ENCODE results near the gene LPP.

Gene LPP

DNA sequence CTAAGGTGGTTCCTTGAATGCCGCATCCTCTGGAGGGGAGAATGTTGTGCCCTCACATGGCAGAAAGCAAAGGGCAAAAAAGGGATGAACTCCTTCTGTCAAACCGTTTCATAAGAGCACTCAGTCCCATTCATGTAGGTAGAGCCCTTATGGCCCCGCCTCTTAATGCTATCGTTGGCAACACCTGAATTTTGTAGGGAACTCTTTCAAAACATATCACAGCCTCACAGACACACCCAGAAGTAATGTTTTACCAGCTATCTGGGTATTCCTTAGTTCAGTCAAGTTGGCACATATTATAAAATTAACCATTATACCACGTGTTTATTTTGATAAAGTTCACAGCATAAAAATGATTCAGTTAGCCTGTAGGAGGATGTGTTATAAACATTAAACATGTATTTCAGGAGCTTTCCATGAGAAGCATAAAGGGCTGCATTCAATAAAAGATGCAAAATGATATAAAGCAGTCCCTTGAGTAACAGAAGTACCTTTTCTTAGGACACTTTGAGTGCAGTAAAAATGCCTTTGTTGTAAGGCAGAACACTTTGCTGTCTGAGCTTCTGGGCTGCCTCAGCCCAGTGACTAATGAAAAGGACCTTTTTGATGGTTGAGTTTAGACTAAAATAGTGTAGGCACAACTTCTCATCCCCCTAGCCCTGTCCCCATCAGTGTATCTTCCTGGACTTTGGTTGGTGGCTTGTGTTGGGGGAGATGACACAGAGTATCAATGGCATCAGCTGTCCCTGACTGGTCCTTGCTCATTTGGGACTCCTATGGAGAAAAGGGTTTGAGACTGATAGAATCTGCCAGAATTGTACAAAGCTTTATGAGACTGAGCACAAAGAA is 754.3 kb downstream of the LPP start:
- ATAC-seq (ENCODE audit: insufficient read depth, low read depth) = no peak
- Histone ChIP-seq H3K4me2 (ENCODE audit: insufficient read depth, low read length) (no peak overlapping the region), H3K27me3 (ENCODE audit: insufficient read depth, low read length, poor library complexity) (no peaks in the 10 kb centered on the region), H3K79me2 (ENCODE audit: insufficient read depth, low read length) (no peaks in the 10 kb centered on the region), H2AFZ (ENCODE audit: low read depth, low read length) (no peak overlapping the region), H4K20me1 (ENCODE audit: insufficient read depth, low read length) (no peaks in the 10 kb centered on the region), H3K9ac (ENCODE audit: low read depth, low read length) (no peak overlapping the region), H3K9me3 (ENCODE audit: insufficient read depth, low read length, severe bottlenecking) (no peaks in the 10 kb centered on the region), H3K27ac (ENCODE audit: low read length) (no peak overlapping the region), H3K36me3 (ENCODE audit: insufficient read depth, low read length) (no peaks in the 10 kb centered on the region), H3K4me3 (ENCODE audit: low read depth in 1 of 2, low read length in 2 of 2) (no peak overlapping the region), H3K4me1 (ENCODE audit: insufficient read depth, low read length) (no peaks in the 10 kb centered on the region)
- no peak for TF ChIP-seq EZH2 (IDR thresholded peaks at IDR 0.05; ENCODE audit: borderline replicate concordance, low read depth, low read length, severe bottlenecking)
- TF ChIP-seq, protein P1, sequence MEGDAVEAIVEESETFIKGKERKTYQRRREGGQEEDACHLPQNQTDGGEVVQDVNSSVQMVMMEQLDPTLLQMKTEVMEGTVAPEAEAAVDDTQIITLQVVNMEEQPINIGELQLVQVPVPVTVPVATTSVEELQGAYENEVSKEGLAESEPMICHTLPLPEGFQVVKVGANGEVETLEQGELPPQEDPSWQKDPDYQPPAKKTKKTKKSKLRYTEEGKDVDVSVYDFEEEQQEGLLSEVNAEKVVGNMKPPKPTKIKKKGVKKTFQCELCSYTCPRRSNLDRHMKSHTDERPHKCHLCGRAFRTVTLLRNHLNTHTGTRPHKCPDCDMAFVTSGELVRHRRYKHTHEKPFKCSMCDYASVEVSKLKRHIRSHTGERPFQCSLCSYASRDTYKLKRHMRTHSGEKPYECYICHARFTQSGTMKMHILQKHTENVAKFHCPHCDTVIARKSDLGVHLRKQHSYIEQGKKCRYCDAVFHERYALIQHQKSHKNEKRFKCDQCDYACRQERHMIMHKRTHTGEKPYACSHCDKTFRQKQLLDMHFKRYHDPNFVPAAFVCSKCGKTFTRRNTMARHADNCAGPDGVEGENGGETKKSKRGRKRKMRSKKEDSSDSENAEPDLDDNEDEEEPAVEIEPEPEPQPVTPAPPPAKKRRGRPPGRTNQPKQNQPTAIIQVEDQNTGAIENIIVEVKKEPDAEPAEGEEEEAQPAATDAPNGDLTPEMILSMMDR (IDR thresholded peaks at IDR 0.05; ENCODE audit: borderline replicate concordance, extremely low read depth, low read length, poor library complexity, severe bottlenecking) = no peak
- DNase-seq = no peak

DNA sequence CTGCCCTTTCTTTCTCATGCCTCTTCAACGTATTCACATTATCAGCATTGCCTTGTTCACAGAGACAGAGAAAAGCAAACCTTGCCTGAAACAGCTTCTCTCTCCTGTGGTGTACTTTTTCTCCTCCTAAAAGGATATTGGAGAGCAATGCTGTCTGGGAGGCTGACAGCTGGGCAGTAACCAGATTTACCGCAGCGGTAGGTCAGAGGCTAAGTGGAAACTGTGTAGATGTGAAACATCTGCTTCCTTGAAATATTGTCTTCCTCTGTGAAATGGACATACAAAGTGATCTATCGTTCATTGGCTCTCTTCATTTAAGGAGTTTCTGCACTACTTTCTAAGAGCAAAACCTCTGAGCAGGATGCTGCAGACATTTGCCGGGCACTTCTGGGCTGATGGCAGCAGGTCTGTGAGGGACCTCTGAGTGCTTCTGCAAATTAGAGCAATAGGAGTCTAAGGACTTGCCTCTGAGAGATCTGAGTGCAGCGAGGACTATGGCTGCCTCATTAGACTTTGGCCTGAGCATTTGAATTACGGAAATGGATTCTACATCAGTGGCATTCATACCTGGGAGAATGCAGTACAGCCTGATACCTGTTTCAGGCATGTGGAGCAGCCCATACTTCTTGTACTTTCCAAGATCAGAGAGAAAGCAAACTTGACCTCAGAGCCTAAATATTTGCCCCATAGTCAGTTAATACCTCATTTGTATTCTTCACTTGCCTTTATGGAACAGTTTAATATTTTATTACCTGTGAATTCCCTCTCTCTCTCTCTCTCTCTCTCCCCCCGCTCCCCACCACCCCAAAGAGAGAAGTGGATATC is 757.3 kb downstream of the LPP start:
- DNase-seq = no peak
- H2AFZ ChIP-seq (ENCODE audit: low read depth, low read length) = no peak overlapping the region
- no peaks in the 10 kb centered on the region for H3K27me3 ChIP-seq (ENCODE audit: insufficient read depth, low read length, poor library complexity)
- H3K36me3 ChIP-seq (ENCODE audit: insufficient read depth, low read length) = no peaks in the 10 kb centered on the region
- no peaks in the 10 kb centered on the region for H3K9me3 ChIP-seq (ENCODE audit: insufficient read depth, low read length, severe bottlenecking)
- no peak for ATAC-seq (ENCODE audit: insufficient read depth, low read depth)
- no peak overlapping the region for H3K27ac ChIP-seq (ENCODE audit: low read length)
- H4K20me1 ChIP-seq (ENCODE audit: insufficient read depth, low read length) = no peaks in the 10 kb centered on the region
- H3K4me1 ChIP-seq (ENCODE audit: insufficient read depth, low read length) = no peaks in the 10 kb centered on the region
- no peak overlapping the region for H3K4me3 ChIP-seq (ENCODE audit: low read depth in 1 of 2, low read length in 2 of 2)
- no peak overlapping the region for H3K9ac ChIP-seq (ENCODE audit: low read depth, low read length)
- H3K79me2 ChIP-seq (ENCODE audit: insufficient read depth, low read length) = no peaks in the 10 kb centered on the region
- TF ChIP-seq, protein P1 (IDR thresholded peaks at IDR 0.05; ENCODE audit: borderline replicate concordance, extremely low read depth, low read length, poor library complexity, severe bottlenecking) = no peak
- no peak for TF ChIP-seq EZH2 (IDR thresholded peaks at IDR 0.05; ENCODE audit: borderline replicate concordance, low read depth, low read length, severe bottlenecking)
- no peak overlapping the region for H3K4me2 ChIP-seq (ENCODE audit: insufficient read depth, low read length)

DNA sequence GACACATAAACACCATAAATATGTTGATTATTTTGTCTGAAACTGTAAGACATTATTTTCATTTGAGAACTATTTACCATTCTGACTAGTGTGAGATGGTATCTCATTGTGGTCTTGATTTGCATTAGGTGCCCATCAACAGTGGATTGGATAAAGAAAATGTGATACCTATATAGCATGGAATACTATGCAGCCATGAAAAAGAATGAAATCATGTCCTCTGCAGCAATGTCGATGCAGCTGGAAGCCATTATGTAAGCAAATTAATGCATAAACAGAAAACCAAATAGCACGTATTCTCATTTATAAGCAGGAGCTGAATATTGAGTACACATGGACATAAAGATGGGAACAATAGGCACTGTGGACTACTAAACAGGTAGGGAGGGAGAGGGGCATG is 759.1 kb downstream of the LPP start:
- H3K27ac ChIP-seq (ENCODE audit: low read length) = no peak overlapping the region
- H3K4me2 ChIP-seq (ENCODE audit: insufficient read depth, low read length) = no peak overlapping the region
- H4K20me1 ChIP-seq (ENCODE audit: insufficient read depth, low read length) = no peaks in the 10 kb centered on the region
- H3K4me3 ChIP-seq (ENCODE audit: low read depth in 1 of 2, low read length in 2 of 2) = no peak overlapping the region
- no peak overlapping the region for H2AFZ ChIP-seq (ENCODE audit: low read depth, low read length)
- no peak overlapping the region for H3K9ac ChIP-seq (ENCODE audit: low read depth, low read length)
- H3K27me3 ChIP-seq (ENCODE audit: insufficient read depth, low read length, poor library complexity) = no peaks in the 10 kb centered on the region
- H3K79me2 ChIP-seq (ENCODE audit: insufficient read depth, low read length) = no peaks in the 10 kb centered on the region
- ATAC-seq (ENCODE audit: insufficient read depth, low read depth) (no peak), DNase-seq (no peak)
- peaks cover 16% of the 10 kb centered on the region for H3K4me1 ChIP-seq (ENCODE audit: insufficient read depth, low read length)
- no peaks in the 10 kb centered on the region for H3K9me3 ChIP-seq (ENCODE audit: insufficient read depth, low read length, severe bottlenecking)
- H3K36me3 ChIP-seq (ENCODE audit: insufficient read depth, low read length) = no peaks in the 10 kb centered on the region
- TF ChIP-seq, protein P1 (IDR thresholded peaks at IDR 0.05; ENCODE audit: borderline replicate concordance, extremely low read depth, low read length, poor library complexity, severe bottlenecking) = no peak
- TF ChIP-seq EZH2 (IDR thresholded peaks at IDR 0.05; ENCODE audit: borderline replicate concordance, low read depth, low read length, severe bottlenecking) = no peak

All from DND-41 (cell line).